Choroid plexus epithelial cell (primary cell): ENCODE data around the gene PFN3.
A peak's percentile ranks its signal among the peaks of the same experiment; 100 is the strongest.

Experiments used
- DNase-seq: peaks from one replicate; pipeline ENCODE4 v3.0.0-alpha.2; 2010; ENCODE audit warnings: low read depth
- H3K4me3 ChIP-seq: 2 replicates; pipeline ENCODE4 v1.5.1; 2011; ENCODE audit warnings: low read depth, mild to moderate bottlenecking, control low read depth, low read length, moderate library complexity
- CTCF ChIP-seq: conservative IDR thresholded peaks from 2 replicates; pipeline ENCODE4 v1.5.1; 2011; ENCODE audit warnings: low read depth, mild to moderate bottlenecking, control low read depth, inconsistent platforms, low read length, moderate library complexity

PFN3 gene

GRCh38 chr5:177431317-177432142 lies 31.1 kb upstream of the PFN3 start:
- no peak overlapping the region for H3K4me3 ChIP-seq
- TF ChIP-seq CTCF = no peak
- no peak for DNase-seq

DNA sequence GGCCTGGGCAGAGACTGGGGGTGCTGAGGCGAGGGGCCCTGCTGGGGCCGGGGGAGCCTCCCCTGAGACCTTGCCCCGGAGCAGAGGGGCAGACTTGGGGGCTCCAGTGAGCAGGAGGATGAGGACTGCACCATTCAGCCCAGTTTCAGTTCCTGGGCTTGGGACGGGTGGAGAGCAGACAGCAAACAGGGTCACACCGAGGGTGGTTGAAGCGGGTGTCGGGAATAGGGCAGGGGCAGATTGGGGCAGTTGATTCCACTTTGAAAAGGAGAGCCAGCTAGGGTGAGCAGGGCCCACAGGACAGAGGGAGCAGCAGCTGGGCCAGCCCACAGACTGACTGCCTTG lies 30.5 kb upstream of the PFN3 start:
- no peak overlapping the region for H3K4me3 ChIP-seq
- DNase-seq = no peak
- no peak for TF ChIP-seq CTCF

- no peak overlapping the region for H3K4me3 ChIP-seq
- no peak for TF ChIP-seq CTCF
- no peak for DNase-seq
Measured at GRCh38 chr5:177430140-177430951, 29.9 kb upstream of the PFN3 start.

- no peak for DNase-seq
- no peak overlapping the region for H3K4me3 ChIP-seq
- TF ChIP-seq CTCF = no peak
Measured at GRCh38 chr5:177429248-177430040, 29.0 kb upstream of the PFN3 start.

GRCh38 chr5:177428574-177429217 lies 28.2 kb upstream of the PFN3 start:
- no peak for DNase-seq
- TF ChIP-seq CTCF = no peak
- no peak overlapping the region for H3K4me3 ChIP-seq

DNA sequence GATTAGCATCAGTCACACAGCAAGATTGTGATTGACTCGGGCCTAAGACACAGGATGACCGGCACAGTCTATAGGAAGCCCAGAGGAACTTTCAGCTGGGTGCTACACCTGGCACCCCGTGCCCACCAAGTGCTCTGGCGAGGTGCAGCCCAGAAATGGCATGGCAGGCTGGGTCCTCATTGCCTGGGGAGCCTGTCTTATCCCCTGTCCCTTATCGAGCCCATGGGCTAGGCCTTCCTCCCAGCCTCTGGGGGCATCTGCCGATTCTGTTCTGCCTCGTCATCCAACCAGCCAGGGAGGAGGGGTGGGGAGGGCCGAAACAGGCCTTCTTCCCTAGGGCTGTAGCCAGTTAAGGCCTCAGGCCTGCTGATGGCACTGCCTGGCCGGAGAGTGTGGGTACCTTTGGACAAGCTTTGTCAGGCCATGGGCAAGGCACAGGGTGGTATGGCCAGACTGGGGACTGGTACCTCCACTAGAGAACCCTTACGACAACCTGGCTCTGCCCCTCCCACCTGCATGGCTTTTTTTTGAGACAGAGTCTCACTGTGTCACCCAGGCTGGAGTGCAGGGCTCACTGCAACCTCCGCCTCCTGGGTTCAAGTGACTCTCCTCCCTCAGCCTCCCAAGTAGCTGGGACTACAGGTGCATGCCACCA lies 27.6 kb upstream of the PFN3 start:
- DNase-seq = no peak
- H3K4me3 ChIP-seq = peak overlapping the region; percentile 5
- no peak for TF ChIP-seq CTCF
